ENCODE measurements around the gene CYP21A2.

DNA sequence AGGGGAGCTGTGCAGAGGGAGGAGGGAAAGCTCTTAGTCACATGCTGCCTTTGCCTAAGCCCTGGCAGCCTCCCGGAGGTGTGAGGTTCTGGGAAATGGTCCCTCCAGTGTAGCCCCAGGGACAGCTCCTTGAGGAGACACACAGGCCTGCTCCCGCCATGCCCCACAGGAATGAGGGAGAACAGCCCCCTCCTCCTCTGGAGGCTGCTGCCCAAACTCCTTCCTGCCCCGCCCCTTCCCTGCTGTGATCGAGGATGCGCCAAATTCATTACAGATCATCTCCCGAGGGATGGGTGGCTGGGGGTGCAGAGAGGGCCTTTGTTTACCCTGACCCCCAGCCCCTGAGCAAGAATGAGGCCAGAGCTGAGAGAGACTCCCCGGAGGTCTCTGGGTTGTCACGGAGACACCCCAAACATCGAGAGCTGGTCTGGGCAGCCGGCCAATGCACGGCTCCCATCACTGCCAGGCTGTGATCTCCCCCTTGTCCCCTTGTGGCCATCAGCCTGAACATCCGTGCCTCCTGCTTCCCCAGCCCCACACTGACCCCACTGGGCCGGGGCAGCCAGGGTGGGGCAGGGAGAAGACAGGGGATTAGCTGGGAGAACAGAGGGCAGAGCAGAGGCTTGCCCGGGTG is 8.4 kb downstream of the CYP21A2 start:
- no peak for TF ChIP-seq POLR2A (IDR thresholded peaks at IDR 0.05)
- TF ChIP-seq, protein P1, sequence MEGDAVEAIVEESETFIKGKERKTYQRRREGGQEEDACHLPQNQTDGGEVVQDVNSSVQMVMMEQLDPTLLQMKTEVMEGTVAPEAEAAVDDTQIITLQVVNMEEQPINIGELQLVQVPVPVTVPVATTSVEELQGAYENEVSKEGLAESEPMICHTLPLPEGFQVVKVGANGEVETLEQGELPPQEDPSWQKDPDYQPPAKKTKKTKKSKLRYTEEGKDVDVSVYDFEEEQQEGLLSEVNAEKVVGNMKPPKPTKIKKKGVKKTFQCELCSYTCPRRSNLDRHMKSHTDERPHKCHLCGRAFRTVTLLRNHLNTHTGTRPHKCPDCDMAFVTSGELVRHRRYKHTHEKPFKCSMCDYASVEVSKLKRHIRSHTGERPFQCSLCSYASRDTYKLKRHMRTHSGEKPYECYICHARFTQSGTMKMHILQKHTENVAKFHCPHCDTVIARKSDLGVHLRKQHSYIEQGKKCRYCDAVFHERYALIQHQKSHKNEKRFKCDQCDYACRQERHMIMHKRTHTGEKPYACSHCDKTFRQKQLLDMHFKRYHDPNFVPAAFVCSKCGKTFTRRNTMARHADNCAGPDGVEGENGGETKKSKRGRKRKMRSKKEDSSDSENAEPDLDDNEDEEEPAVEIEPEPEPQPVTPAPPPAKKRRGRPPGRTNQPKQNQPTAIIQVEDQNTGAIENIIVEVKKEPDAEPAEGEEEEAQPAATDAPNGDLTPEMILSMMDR (IDR thresholded peaks at IDR 0.05 in 4 of 5, conservative IDR thresholded peaks at IDR 0.05 in 1 of 5): no peak
